GM21390 (cell line): ENCODE results near the gene ISM1.
"Not testable (repeated sequence)": the region's sequence is repeated elsewhere in the genome, so short reads cannot be mapped to it uniquely, and the experiment has no call there.

Experiments
- ATAC-seq: cut with Tn5 transposase; IDR thresholded peaks from one replicate; pipeline ENCODE4 v1.9.1; 2021; ENCODE audit not compliant: unreplicated experiment

Gene ISM1

DNA sequence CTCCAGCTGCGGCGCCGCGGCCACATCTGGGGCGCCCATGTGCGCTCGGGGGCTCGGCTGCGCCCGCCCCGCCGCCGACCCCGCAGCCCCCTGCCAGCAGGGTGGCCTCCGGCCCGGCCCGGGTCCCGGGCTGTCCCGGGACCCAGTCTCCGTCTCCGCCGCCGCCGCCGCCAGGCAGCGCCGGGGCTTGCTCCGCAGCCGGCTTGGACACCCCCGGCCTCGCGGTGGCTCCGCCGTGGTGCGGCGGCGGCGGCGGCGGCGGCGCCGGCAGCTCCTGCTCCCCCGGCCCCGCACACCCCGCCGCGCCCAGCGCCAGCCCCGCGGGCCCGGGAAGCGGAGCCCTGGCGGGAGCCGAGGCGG is 219 bp downstream of the ISM1 start:
- ATAC-seq, result peak; percentile 38

DNA sequence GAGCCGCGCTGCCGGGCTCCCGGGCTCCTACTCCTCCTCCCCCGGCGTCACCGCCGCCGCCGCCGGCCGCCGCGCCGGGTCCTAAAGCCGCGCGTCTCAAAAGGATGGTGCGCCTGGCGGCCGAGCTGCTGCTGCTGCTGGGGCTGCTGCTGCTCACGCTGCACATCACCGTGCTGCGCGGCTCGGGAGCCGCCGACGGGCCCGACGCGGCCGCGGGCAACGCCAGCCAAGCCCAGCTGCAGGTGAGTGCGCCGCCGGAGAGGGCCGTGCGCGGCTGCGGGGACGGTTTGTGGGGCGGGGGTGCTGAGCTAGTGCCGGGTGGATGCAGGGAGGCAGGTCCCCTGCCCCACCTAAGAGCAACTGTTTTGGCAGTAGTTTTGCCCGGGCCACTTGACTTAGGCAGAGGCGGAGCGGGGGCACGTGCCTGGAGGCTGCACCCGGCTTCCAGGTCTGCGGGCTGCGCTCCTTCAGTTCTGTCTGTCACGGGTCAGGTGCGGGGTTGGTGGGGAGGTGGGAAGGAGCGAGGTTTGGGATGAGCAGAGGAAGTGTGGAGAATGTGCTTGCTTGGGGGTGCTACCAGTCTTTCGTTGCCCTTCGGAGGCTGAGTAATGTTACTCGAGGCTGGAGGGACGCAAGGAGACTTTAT is 722 bp downstream of the ISM1 start:
- peak; percentile 91 for ATAC-seq

DNA sequence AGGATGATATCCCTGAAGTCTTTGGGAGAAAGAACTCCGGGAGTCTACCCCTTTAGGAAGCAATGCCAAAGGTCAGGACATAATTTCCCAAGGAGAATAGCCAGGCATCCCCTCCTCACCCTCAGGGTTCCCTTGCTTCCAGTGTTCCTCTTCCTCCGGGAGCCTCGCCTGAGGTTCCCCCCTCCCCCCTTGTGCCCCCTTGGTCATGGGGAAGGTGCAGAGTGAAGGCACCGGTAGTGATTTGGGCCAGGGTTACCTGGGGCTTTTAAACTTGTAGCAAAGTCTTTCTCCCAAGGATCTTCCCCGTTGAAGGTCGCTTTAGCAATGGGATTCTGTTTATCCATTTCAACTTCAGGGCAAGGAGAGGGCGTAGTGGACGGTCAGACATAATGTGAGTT is 1.2 kb downstream of the ISM1 start:
- ATAC-seq, result no peak

DNA sequence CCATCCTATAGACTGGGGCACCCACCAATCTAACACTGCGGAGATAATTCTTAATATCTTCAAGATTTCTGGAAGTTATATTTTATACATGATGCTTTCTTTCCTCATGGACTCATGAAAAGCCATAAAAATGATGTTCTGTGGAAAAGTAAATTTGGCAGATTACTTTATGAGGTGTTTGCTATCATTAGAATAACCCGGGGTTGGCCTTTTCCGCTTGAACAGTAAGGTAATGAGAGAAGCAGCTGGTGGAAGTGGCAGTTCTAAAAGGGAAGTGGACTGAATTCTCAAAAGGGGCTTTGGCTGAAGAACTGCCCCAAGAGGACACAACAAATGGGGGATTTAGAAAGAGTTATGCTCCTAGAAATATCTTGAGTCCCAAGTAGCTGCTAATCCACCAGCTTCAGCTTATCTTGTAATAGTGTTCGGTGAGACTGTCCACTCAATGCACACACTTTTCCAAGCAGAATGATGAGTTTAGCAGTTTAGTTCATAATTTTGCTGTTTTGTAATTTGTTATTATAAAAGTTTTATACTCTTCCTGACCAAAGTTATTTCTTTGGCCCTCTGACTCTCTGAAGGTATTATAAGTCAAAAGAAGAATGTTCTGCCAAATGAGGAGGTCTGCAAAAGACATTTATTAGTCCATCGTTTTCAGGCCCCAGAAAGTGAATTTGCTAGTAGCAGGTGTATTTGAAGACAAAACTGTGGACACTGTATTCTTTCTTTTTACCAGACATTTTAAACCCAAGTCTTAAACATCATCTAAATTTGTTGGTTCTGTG is 2.9 kb downstream of the ISM1 start:
- ATAC-seq, result no peak

DNA sequence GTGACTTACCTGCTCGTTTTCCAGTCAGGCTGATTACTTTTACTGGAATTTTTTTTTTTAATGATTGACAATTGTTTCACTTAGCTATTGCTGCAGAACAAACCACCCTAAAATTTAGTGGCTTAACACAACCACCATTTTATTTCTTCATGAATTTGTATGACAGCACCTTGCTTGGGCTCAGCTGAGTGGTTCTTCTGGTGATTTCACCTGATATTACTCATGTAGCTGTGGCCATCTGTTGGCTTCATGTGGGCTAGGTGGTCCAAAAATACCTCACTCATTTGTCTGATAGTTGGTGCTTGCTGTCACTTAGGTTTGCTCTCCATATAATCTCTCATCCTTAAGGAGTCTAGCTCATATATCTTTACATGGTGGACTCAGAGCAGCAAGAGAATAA is 5.3 kb downstream of the ISM1 start:
- ATAC-seq, result no peak

DNA sequence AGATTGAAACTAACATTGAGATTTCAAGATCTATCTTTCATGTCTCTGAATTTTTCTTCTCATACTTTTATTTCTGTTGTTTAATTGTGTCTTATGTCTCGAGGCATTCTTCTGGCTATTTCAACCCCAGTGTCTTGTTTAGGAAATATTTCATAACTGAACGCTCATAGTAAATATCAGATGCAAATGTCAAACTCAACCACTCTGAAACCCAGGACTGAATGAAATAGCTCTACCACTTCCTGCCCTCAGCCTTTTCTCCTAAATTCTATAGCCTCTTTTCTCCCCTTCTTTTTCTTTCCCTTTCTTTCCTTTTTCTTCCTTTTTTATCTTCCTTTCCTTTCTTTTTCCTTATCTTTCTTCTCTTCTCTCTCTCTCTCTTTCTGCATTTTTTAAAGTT is 7.7 kb downstream of the ISM1 start:
- ATAC-seq, result no peak

DNA sequence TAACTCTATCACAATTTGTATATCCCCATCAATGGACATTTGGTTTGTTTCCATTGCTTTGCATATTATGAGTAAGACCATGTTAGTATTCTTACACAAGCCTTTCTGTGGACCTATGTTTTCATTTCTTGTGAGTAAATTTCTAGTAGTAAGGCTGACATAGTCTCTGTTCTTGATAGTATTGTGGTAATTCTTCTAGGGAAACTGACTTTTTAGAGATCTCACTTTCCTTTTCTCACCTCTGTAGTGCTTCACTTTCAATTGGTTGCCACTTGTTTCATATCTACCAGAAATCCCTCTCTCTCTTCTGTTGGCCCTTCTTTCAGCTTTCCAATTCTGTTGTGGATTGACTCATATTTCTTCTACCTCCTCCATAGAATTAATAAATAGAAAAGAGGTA is 8.5 kb downstream of the ISM1 start:
- peak; percentile 96 for ATAC-seq

DNA sequence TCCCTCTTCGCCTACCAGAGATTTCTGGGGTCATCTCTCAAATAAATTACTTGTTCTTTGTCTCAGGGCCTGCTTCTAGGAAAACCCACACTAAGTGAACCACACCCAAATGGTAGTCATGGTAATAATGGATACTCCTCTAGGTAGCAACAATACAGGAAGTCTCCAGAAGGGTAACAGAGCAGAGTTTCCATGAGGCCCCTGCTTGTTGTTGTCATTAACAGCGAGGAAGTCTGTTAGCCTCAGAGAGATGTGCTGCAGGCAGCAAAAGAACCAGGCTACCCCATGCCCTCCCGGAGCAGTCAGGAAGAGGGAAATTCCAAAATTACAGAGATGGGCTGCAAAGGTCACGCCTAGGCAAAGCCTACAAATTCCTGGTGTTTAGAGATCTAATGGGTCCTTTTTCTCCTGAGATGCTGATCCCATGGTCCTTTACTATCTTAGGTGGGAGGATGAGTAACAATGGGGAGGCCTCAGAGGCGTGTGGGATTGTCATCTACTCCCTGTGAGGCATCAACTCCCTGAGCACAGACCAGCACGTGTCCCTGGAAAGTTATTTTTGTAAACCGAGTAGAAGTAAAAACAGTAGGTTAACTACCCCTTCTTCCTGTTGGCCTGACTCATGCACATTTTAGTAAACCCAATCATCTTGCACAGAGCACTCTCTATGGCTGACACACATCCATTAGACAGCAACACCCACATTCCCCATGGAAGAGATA is 10.1 kb downstream of the ISM1 start:
- ATAC-seq, result no peak

DNA sequence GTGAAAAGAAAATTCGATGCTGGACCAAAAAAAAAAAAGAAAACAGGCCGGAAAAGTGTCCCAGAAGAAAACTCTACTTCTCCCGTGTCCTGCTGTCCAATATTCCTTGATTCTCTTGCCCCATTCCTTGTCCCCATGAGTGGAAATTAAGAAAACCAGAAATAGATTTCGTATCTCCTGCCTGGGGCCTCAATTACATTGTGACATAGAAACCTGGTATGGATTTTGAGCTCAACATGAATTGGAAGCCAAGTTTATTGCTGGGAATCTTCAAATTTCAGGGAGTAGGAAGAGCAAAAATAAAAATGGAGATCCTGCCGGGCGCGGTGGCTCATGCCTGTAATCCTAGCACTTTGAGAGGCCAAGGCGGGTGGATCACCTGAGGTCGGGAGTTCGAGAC is 11.9 kb downstream of the ISM1 start:
- no peak for ATAC-seq

DNA sequence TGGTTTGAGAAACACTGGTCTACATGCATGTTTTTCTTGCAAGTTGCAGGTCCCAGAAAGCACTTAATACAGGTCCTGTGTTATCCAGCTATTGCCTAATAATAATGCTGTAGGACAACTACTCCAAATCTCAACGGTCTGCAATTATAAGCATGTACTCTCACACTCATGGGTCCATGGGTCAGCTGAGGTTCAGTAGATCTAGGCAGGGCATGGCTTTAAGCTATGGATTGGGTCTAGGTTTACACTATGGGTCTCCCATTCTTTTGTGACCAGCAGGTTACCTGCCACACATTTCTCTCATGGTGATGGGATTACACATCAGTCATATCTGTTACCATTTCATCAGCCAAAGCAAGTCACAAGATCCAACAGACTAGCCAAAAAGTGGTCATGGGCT is 13.9 kb downstream of the ISM1 start:
- no peak for ATAC-seq

DNA sequence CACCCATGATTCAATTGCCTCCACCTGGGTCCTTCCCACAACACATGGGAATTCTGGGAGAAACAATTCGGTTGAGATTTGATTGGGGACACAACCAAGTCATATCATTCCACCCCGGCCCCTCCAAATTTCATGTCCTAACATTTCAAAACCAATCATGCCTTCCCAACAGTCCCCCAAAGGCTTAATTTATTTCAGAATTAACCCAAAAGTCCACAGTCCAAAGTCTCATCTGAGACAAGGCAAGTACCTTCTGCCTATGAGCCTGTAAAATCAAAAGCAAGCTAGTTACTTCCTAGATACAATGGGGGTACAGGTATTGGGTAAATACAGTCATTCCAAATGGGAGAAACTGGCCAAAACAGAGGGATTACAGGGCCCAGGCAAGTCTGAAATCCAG is 15.3 kb downstream of the ISM1 start:
- ATAC-seq, result not testable (repeated sequence)

DNA sequence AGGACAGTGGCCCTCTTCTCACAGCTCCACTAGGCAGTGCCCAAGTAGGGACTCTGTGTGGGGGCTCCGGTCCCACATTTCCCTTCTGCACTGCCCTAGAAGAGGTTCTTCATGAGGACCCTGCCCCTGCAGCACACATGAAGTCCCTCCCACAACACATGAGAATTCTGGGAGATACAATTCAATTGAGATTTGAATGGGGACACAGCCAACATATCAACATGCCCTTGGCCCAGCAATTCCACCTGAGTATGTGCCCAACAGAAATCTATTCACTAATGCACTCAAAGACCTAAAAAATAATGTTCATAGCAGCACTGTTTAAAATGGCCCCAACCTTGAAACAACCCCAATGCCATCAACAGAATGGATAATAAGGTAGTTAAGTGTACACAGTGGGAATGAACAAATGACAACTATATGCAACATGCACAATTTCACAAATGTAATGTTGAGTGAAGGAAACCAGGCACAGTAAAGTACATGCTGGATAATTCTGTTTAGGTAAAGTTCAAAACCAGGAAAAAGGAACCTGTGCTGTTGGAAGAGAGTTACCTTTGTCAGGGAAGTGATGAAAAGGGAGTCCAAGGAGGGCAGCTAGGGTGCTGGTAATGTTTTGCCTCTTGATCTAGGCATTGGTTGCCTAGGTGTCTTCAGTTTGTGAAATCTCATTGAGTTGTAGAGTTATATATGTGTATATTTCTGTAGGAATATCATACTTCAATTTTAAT is 16.1 kb downstream of the ISM1 start:
- no peak for ATAC-seq

DNA sequence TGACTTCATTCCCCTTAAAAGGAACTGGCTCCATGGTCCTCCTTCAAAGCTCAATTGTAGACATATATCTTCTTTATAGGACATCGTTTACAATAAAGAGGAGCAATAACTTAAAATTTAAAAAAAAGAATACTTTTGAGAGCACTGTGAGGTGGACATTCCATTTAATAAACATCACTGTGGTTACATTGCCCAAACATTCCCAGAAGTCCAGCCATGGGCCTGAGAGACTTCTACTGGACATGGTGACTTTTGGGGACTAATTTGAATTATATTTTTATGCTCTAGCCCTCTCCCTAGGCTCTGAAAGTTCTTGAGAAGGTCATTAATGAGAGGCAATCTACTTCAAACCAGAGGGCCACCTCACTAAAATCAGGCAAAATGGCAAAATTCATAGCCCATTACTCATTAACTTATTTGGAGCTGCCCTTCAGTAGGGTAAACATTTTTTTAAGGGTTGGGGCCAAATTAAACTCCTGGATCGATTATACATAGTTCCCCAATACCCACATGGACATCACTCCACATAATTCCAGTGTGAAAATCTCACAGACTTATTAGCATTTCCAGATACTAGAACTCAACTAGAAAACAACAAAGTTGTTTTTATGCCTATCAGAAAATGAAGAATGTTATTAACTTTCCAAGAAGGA is 17.1 kb downstream of the ISM1 start:
- ATAC-seq, result no peak

DNA sequence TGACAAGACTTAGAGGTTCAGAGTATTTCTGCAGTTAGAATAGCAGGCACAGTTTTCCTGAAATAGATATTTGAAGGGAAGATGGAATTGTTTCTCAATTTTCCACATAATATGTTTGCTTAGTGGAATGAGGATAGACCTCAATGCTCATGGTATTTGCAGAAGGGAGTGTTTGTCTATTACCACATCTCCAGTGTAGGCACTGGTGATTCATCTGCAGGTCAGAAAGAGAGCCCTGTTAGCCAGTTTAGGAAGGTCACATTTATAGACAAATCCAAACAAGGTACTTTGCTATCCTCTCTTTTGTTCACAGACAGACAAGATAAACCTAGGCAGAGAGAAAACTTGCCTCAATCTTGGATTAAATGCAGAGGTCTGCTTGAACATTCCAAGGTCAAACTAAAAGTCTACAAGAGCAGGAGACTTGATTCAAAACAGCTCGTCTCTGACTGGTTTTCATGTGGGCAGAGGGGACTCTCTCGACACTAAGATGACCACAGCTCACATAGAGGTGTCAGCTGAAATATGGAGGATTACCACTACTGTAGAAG is 22.8 kb downstream of the ISM1 start:
- no peak for ATAC-seq

DNA sequence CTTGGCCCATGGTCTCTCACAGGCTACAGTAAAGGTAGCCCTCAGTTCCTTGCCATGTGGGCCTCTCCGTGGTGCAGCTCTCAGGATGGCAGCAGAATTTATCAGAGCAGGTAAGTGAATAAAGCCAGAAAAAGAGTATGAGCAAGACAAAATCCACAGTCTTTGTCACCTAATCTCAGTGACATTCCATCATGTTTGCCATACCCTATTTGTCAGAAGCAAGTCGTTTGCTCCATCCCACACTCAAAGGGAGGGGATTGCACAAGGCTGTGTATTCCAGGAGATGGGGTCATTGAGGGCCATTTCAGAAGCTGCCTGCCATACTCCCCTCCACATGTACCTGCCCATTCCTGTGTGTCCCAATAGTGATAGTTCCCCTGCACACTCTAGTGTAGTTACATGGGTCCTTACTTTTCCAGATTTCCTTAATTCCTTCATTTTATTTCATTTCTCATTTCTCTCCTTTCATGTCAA is 24.2 kb downstream of the ISM1 start:
- ATAC-seq, result no peak

DNA sequence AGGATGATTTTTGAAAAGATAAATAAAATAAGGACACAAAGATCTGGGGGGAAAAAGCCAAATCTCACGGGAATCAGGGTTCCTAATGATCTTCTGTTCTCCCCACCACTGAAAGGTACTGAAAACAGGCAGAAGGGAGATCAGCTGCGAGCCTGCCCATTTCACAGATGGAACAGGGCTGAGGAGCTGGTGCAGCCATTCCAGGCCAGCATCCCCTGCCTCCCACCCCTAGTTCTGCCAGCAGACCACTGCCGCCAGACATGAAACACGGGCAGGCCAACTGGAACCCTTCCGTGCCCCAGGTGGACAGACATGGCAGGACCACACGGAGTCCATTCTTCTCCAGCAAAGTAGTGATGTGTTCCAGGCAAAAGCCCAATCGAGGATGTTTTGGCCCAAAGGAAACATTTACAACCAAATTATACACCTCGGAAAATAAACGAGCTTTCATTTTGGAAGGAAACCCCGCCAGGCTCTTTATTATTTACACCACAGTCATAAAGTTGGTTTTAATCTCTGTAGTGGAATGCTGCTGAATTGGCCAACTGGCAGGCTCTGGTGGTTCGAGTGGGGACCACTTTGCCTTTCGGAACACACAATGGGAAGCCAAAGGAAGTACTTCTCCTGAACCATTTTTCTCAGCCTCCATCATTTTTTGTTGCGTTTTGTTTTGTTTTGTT is 28.2 kb downstream of the ISM1 start:
- ATAC-seq, result no peak

DNA sequence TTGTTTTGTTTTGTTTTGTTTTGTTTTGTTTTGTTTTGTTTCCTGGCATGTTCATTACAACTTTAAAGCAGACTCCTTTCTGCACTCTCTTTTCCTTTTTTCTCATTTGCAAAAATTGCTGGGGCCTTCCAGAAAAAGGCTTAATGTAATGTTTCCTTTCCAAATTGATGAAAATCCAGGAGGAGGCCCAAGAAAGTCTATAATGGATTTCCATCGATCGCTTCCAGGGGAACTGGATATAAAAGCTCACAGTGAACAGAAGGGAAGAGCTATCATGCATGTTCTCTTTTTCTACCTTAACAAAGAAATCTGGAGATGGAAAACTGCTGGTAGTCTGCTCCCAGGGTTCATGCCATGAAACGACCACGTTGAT is 28.7 kb downstream of the ISM1 start:
- ATAC-seq, result no peak

DNA sequence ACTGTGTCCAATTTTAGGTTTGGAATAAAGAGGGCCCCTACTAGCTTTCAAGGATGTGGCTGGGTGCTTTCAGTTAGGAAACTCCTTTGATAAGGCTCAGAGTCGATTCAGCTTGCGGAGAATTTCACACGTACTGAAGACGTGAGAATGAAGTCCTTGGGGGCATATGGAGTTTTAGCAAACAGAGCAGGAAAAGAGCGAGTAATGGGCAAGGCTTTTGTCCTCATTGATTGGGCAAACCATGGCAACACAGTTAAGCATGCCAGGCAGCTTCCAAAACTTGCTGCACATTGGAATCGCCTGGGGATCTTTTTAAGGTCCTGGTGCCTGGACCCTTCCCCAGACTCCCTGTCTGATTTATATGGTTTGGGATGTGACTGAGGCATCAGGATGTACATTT is 29.2 kb downstream of the ISM1 start:
- ATAC-seq, result no peak

DNA sequence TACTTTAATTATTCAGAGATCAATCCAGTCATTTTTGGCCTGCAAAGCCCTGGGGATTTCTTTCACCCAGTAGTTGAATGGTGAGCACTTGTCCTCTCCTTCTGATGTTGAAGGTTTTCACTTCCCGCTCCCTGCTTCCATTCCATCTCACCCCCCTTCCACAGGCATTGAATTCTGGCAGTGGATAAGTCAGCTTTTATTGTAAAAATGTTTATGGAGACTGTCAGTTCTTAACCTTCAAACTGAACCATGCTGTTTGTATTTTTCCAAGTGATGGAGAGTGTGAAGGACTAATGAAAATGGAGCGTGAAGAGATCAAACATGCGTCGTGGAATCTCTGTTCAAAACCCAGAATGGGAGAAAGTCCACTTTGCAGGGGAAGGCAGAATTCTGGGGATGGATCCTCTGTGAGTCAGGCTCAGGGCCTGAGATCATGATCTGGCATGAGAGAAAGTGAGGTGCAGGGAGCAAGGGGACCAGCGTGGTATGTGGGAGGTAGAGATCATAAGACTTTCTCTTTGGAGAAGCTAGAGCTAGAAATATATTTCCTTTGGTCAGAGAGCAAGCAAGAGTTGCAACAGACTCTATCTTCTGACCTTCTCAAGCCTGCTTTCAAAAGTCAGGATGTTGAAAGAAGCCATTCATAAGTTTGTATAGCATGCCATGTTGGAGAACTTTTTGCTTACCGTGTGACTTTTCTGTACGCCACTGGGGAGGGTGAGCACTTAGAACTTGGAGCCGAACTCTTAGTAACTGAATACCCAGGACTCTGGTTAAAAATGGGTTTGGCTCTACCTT is 30.2 kb downstream of the ISM1 start:
- ATAC-seq, result no peak
